IMR-90 (cell line): ENCODE data around the gene HNRNPM.

Source experiments
- BHLHE40 ChIP-seq: fragments of 150-350 bp; IDR thresholded peaks from 2 replicates; pipeline ENCODE4 v1.6.1; 2016; ENCODE audit warnings: mild to moderate bottlenecking, low read depth, low read length
- CEBPB ChIP-seq: IDR thresholded peaks from 2 replicates; pipeline ENCODE4 v1.6.1; 2012; ENCODE audit warnings: low read depth, low read length, improper control_type of control experiment
- CTCF ChIP-seq: conservative IDR thresholded peaks from 2 replicates; pipeline ENCODE4 v1.5.1; 2012; ENCODE audit warnings: mild to moderate bottlenecking, low read depth, low read length, improper control_type of control experiment
- ELK1 ChIP-seq: fragments of 150-350 bp; IDR thresholded peaks from 2 replicates; pipeline ENCODE4 v1.6.1; 2016; ENCODE audit warnings: low read depth, mild to moderate bottlenecking, low read length, moderate library complexity, borderline replicate concordance
- MAZ ChIP-seq: IDR thresholded peaks from 2 replicates; pipeline ENCODE4 v1.6.1; 2012; ENCODE audit warnings: low read depth, mild to moderate bottlenecking, low read length, improper control_type of control experiment, moderate library complexity, borderline replicate concordance
- POLR2A ChIP-seq: IDR thresholded peaks from 2 replicates; pipeline ENCODE4 v1.6.1; 2012; ENCODE audit warnings: mild to moderate bottlenecking, low read depth, low read length
- RCOR1 ChIP-seq: IDR thresholded peaks from 2 replicates; pipeline ENCODE4 v1.6.1; 2012; ENCODE audit warnings: mild to moderate bottlenecking, low read length, improper control_type of control experiment; ENCODE audit not compliant: insufficient replicate concordance

GRCh38 chr19:8396185-8396562 lies 48.6 kb upstream of the HNRNPM start:
- TF ChIP-seq POLR2A (no peak), CTCF (no peak), RCOR1 (no peak), MAZ (no peak), CEBPB (no peak), ELK1 (no peak), BHLHE40 (no peak)
